ENCODE results near the gene NCAM1.

Gene NCAM1

GRCh38 chr11:113249786-113250185 is 288.6 kb downstream of the NCAM1 start:
- DNase-seq (ENCODE audit: low read depth in 2 of 2) = no peak

DNA sequence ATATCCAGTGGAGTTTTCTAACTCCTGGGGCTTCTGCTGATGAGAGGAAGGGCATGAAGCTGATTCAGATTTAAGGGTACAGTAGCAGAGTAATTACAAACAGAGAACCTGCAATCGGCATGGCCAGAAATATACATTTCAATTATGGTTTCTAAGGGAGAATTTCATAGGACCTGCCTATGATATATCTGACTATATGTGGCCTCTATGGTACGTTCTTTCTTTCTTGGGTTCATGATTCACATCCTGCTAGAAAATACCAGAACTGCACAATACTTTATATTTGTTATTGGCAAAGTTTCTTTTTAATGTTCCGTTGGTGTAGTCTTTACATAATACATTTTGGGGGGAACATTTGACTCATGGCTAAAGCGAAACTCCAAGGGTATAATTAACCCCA is 290.1 kb downstream of the NCAM1 start:
- no peak for DNase-seq (ENCODE audit: low read depth in 2 of 2)

GRCh38 chr11:113253406-113253805 is 292.2 kb downstream of the NCAM1 start:
- no peak for DNase-seq (ENCODE audit: low read depth in 2 of 2)

GRCh38 chr11:113255096-113255495 is 293.9 kb downstream of the NCAM1 start:
- no peak for DNase-seq (ENCODE audit: low read depth in 2 of 2)

- DNase-seq (ENCODE audit: low read depth in 2 of 2) = no peak
These were observed 294.5 kb downstream of the NCAM1 start for GRCh38 chr11:113255741-113256140.

- no peak for DNase-seq (ENCODE audit: low read depth in 2 of 2)
These were observed 295.4 kb downstream of the NCAM1 start for GRCh38 chr11:113256431-113257202.

- DNase-seq (ENCODE audit: low read depth in 2 of 2) = no peak
These were observed 298.8 kb downstream of the NCAM1 start for GRCh38 chr11:113260096-113260425.

- DNase-seq (ENCODE audit: low read depth in 2 of 2) = no peak
These were observed 299.3 kb downstream of the NCAM1 start for GRCh38 chr11:113260541-113260940.

GRCh38 chr11:113261709-113262475 is 300.7 kb downstream of the NCAM1 start:
- no peak for DNase-seq (ENCODE audit: low read depth in 2 of 2)

- DNase-seq (ENCODE audit: low read depth in 2 of 2) = no peak
These were observed 301.4 kb downstream of the NCAM1 start for GRCh38 chr11:113262594-113262993.

DNA sequence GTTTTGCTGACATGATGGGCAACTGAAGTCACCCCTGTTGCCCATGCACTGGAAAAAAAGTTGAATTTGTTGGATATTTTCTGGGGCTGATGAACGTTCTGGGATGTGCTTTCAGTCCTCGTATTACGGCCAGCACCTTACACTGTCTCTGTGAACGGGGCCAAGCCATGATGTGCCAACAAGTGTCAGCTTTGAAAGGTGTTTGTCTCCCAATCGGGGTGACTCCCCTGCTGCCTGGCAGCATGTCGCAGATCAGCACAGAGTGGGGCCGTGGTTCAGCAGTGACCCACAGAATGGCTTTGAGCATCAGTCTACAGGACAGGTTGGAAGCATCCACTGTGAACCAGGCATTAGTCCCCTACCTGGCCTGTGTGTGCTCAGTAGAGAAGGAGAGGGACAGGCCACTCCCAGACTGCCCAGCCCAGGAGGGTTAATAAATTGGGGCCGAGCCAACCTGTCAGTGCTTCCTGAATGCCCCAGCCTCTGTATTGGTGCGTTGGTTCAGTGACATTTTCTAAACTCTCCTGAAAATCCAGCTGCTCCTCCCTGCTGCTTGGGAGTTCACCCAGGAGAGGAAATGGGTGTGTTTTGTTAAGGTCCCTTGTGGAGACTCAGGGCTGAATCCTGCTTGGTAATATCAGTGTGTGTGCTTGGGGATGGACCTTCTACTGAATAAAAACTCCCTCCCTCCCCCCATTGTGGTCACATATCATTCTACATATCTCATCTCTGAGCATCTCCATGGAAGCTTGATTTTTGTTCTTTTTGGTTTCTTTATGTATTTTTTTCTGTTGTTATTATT is 302.4 kb downstream of the NCAM1 start:
- no peak for DNase-seq (ENCODE audit: low read depth in 2 of 2)

DNA sequence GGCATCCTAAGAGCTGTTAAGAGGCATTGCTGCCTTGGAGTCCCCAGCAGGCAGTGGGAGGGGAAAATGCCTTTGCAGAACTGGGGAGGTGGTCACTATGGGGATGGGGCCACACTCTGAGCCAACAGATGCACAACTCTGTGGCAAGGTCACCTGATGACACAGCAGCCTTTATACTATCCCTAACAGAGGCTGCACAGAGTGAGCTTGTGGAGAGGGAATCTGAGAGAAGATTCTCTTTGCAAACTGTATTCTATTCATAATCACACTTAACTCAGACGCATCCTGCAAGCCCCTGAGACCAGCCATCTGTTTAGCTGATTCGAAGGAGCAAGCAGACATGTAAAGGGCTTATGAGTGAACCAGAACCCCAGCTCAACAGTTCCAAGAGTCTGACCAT is 304.1 kb downstream of the NCAM1 start:
- DNase-seq (ENCODE audit: low read depth in 2 of 2) = no peak

DNA sequence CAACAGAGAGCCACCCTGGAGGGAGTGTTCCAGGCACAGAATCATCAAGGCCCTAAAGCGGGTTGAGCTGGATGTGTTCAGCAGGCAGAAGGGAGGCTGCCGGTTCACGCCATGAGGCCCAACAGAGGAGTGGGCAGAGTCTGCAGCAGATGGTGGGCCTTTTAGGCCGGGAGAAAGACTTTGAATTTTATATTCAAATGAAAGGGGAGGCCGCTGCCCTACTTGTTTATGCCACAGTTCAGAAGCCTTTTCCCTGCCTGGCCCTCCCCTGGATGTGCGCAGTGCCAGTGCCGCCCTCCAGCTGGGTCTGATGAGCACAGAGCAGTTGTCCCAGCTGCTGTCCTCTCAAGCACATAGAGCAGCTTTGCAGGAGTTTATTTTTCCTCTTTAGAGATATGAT is 306.3 kb downstream of the NCAM1 start:
- DNase-seq (ENCODE audit: low read depth in 2 of 2) = no peak

DNA sequence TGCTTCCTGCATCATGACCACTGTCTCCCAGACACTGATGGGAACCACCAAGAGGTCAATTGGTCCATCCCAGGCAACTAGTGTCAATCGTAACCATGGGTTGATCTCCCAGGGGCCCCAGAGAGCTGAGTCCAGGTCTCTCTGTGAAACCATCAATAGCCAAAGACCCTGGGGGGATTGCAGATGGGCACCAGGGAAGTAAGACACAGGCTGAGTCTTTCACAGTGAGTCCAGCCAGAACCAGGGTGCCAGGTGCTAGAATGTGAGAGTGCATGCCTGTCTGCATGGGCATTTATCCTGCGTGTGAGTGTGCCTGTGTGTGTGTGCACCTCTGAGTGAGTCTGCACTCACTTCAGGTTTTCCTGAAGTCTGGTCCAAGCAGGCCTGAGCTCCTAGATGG is 307.9 kb downstream of the NCAM1 start:
- DNase-seq (ENCODE audit: low read depth in 2 of 2) = no peak

DNA sequence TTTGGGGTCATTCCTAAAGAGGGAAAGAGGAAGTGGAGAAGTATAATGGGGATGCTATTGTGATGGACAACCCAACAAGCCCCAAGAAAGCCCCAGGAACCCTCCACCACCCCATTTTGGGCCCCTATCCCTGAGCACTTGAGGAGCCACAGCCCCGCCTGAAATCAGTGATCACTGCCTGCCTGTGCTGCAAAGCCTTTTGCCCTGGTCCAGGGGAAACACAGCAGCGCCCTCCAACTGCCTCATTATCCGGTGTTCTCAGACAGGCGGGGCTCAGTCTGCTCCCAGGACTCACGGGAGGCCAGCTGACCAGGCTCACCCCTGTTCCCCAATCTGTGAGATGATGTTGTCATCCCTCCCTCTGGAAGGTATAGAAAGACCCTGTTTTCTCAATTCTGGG is 308.4 kb downstream of the NCAM1 start:
- DNase-seq (ENCODE audit: low read depth in 2 of 2) = no peak

DNA sequence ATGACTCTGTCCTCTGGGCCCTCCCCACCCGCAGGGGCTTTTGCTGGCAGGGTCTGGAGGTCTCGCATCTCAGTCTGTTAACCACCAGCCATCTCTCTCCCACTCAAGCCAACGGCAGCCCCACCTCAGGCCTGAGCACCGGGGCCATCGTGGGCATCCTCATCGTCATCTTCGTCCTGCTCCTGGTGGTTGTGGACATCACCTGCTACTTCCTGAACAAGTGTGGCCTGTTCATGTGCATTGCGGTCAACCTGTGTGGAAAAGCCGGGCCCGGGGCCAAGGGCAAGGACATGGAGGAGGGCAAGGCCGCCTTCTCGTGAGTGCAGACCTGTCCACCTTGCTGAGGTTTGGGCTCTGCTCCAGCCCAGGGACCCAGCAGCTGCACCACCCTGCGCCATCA is 308.9 kb downstream of the NCAM1 start:
- no peak for DNase-seq (ENCODE audit: low read depth in 2 of 2)

- DNase-seq (ENCODE audit: low read depth in 2 of 2) = no peak
These were observed 310.5 kb downstream of the NCAM1 start for GRCh38 chr11:113271551-113272245.

GRCh38 chr11:113272281-113272680 is 311.1 kb downstream of the NCAM1 start:
- DNase-seq (ENCODE audit: low read depth in 2 of 2) = no peak

DNA sequence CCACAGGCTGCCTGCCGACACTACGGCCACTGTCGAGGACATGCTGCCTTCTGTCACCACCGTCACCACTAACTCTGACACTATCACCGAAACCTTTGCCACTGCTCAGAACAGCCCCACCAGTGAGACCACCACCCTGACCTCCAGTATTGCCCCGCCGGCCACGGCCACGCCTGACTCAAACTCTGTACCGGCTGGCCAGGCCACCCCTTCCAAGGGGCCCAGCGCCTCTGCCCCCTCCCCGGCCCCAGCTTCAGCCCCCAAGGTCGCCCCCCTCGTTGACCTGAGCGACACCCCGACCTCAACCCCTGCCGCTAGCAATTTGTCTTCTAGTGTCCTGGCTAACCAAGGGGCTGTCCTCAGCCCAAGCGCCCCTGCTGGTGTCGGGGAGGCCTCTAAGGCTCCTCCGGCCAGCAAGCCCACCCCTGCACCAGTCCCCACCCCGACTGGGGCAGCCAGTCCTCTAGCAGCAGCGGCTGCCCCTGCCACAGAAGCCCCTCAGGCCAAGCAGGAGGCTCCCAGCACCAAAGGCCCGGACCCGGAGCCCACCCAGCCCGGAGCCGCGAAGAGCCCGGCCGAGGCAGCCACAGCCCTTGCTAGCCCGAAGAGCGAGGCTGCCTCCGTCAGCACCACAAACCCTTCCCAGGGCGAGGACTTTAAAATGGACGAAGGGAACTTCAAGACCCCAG is 311.9 kb downstream of the NCAM1 start:
- no peak for DNase-seq (ENCODE audit: low read depth in 2 of 2)

DNA sequence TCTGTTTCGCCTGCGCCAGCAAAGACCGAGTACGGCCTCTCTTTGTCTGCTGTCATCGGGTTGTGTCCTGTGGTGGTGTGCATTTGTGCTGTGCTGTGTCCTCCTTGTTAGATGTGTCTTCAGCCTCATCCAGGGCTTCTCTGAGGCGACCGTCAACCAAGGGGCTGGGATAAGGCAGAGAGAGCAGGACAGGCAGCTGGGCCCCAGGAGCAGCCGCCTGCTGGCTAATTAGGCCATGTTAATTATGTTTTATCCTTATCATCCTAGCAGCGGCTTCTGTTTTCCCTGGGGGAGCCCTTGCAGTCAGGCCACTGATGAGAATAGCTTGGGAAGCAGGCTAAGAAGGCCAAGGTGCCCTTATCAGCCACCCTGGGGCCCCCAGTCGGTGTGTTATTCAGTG is 312.5 kb downstream of the NCAM1 start:
- DNase-seq (ENCODE audit: low read depth in 2 of 2) = no peak

Data from stimulated activated CD4-positive, alpha-beta T cell treated with anti-CD3 and anti-CD28 coated beads, Interleukin-15, amount 100 ng/mL, for 48 hours (primary cell).